ENCODE data around the gene TMEM17.

The TMEM17 gene

GRCh38 chr2:62469548-62469947, 36.4 kb downstream of the TMEM17 start:
- H3K4me1 Mint-ChIP-seq = no peaks in the 10 kb centered on the region

GRCh38 chr2:62469114-62469513, 36.9 kb downstream of the TMEM17 start:
- Mint-ChIP-seq H3K4me3 (no peak overlapping the region), H3K9me3 (no peaks in the 10 kb centered on the region), H3K4me1 (no peaks in the 10 kb centered on the region), H3K27ac (no peak overlapping the region), H3K36me3 (no peaks in the 10 kb centered on the region)
- no peak for DNase-seq (ENCODE audit: low spot score in 2 of 2)
- no peak for ATAC-seq

More at GRCh38 chr2:62469548-62469947, 36.4 kb downstream of the TMEM17 start:
- ATAC-seq (no peak), DNase-seq (ENCODE audit: low spot score in 2 of 2) (no peak)
- no peak overlapping the region for H3K4me3 Mint-ChIP-seq
- no peaks in the 10 kb centered on the region for H3K36me3 Mint-ChIP-seq
- H3K27ac Mint-ChIP-seq = no peak overlapping the region
- no peaks in the 10 kb centered on the region for H3K9me3 Mint-ChIP-seq

DNA sequence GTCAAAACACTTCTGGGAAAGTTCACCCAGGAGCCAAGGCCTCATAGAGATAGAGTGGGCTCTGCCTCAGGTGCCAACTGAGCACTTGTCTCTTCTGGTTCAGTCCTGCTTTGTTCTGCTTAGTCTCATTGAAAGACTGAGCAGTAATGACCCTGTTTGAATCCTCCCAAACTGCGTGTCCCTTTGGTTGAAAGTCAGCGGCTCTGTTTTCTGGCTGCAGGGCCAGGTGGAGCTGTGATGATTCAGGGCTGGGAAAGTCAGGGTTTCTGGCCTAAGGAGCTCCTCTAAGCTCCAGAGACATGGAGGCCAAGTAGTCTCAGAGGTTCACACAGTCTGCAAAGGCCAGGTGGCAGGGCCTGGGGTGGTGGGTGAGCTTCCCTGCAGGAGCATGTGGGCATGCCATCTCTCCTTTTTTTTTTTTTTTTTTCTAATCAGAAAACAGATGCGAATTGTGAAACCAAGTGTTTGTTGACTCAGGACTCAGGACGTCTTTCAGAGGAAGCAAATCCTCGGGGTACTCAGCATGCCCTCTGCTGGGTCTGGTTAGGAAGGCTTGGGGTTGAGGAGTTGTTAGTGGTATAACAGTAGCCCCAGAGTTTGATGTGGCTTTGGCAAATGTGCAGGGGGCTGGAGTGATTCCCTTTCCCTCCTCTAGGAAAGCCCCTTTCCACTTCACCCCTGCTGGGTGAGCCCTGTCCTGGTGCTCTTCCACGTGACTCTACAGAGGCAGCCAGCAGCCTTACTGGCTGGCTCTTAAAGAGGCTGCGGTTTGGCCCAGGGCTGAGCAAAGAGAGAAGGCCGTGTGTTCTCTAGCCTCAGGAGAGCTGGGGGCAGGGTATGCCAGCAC, 38.3 kb downstream of the TMEM17 start:
- ATAC-seq (no peak), DNase-seq (ENCODE audit: low spot score in 2 of 2) (no peak)
- Mint-ChIP-seq H3K9me3 (no peaks in the 10 kb centered on the region), H3K4me3 (no peak overlapping the region), H3K27ac (no peak overlapping the region), H3K4me1 (no peaks in the 10 kb centered on the region), H3K36me3 (no peaks in the 10 kb centered on the region)

DNA sequence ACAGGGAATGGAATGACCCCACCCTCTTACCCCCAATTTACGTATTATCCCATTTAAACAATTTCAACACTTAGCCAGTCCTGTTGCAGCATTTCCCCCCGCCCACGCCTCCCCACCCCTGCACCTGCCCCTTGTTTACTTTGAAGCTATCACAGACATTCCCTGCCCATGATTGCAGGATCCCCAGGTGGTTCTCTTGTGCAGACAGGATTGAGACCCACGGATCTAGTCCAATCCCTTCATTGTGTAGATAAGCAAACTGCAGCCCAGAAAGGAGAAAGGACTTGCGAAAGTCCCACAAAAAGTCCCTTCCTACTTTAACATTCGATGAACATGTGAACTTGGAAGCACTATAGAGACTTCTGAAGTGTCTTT, 38.9 kb downstream of the TMEM17 start:
- Mint-ChIP-seq H3K4me3 (no peak overlapping the region), H3K9me3 (no peaks in the 10 kb centered on the region), H3K36me3 (no peaks in the 10 kb centered on the region), H3K27ac (no peak overlapping the region), H3K4me1 (no peaks in the 10 kb centered on the region)
- no peak for ATAC-seq
- DNase-seq (ENCODE audit: low spot score in 2 of 2) = no peak

DNA sequence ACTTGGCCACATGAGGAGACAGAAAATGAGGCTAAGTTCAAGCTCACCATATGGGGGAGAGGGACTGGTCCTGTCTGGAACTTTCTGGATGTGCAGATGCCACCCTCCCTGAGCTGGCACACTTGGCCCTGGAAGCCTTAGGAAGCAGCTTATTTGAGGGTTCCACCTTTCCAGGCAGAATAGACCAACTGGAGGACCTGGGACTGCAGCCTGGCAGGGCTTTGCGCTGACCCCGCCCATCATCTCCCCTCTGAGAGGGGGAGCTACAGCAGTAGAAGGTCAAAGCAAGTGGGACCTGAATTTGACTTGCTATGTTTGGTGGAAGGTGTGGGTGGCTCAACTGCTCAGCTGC, 39.5 kb downstream of the TMEM17 start:
- ATAC-seq (no peak), DNase-seq (ENCODE audit: low spot score in 2 of 2) (no peak)
- Mint-ChIP-seq H3K4me1 (no peaks in the 10 kb centered on the region), H3K4me3 (no peak overlapping the region), H3K36me3 (no peaks in the 10 kb centered on the region), H3K9me3 (no peaks in the 10 kb centered on the region), H3K27ac (no peak overlapping the region)

- DNase-seq (ENCODE audit: low spot score in 2 of 2) (no peak), ATAC-seq (no peak)
- H3K27ac Mint-ChIP-seq = no peak overlapping the region
- no peaks in the 10 kb centered on the region for H3K9me3 Mint-ChIP-seq
- no peak overlapping the region for H3K4me3 Mint-ChIP-seq
- no peaks in the 10 kb centered on the region for H3K4me1 Mint-ChIP-seq
- no peaks in the 10 kb centered on the region for H3K36me3 Mint-ChIP-seq
These were observed 40.1 kb downstream of the TMEM17 start for GRCh38 chr2:62465741-62466502.

GRCh38 chr2:62465039-62465740, 40.8 kb downstream of the TMEM17 start:
- DNase-seq (ENCODE audit: low spot score in 2 of 2) (no peak), ATAC-seq (no peak)
- no peaks in the 10 kb centered on the region for H3K9me3 Mint-ChIP-seq
- no peak overlapping the region for H3K4me3 Mint-ChIP-seq
- H3K36me3 Mint-ChIP-seq = no peaks in the 10 kb centered on the region
- no peak overlapping the region for H3K27ac Mint-ChIP-seq
- H3K4me1 Mint-ChIP-seq = no peaks in the 10 kb centered on the region

DNA sequence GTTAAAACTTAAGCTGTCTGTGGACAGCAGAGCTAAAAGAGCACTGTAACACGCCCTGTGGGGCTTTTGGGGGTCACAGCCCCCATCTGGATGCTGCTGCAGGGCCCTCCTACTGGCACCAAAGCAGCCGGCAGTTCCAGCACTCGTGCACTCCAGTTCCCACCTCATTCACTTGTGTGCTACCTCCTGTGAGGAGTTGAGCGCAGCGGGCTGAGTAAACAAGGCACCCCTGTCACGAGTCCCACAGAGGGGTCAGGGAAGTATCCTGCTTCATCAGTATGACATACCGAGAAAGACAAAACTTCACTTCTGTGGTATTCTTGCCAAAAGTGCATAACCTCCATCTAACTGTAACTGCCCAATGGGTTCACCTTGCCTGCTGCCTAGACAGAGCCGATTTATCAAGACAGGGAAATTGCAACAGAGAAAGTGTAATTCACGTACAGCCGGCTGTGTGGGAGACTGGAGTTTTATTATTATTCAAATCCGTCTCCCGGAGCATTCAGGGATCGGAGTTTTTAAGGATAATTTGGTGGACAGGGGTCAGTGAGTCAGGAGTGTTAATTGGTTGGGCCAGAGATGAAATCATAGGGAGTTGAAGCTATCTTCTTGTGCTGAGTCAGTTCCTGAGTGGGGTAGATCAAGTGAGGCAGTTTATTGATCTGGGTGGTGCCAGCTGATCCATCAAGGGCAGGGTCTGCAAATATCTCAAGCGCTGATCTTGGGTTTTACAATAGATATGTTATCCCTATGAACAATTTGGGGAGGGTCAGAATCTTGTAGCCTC, 41.6 kb downstream of the TMEM17 start:
- Mint-ChIP-seq H3K4me3 (no peak overlapping the region), H3K4me1 (no peaks in the 10 kb centered on the region), H3K36me3 (no peaks in the 10 kb centered on the region), H3K27ac (no peak overlapping the region), H3K9me3 (no peaks in the 10 kb centered on the region)
- ATAC-seq (no peak), DNase-seq (ENCODE audit: low spot score in 2 of 2) (no peak)

GRCh38 chr2:62462211-62462610, 43.8 kb downstream of the TMEM17 start:
- Mint-ChIP-seq H3K9me3 (no peaks in the 10 kb centered on the region), H3K4me3 (no peak overlapping the region), H3K4me1 (no peaks in the 10 kb centered on the region), H3K36me3 (no peaks in the 10 kb centered on the region), H3K27ac (no peak overlapping the region)
- no peak for DNase-seq (ENCODE audit: low spot score in 2 of 2)
- ATAC-seq = no peak

GRCh38 chr2:62461707-62462106, 44.3 kb downstream of the TMEM17 start:
- no peak for ATAC-seq
- no peak for DNase-seq (ENCODE audit: low spot score in 2 of 2)
- H3K27ac Mint-ChIP-seq = no peak overlapping the region
- H3K4me3 Mint-ChIP-seq = no peak overlapping the region
- H3K36me3 Mint-ChIP-seq = no peaks in the 10 kb centered on the region
- H3K4me1 Mint-ChIP-seq = no peaks in the 10 kb centered on the region
- no peaks in the 10 kb centered on the region for H3K9me3 Mint-ChIP-seq

GRCh38 chr2:62461017-62461553, 44.9 kb downstream of the TMEM17 start:
- ATAC-seq = no peak
- no peak overlapping the region for H3K27ac Mint-ChIP-seq

DNA sequence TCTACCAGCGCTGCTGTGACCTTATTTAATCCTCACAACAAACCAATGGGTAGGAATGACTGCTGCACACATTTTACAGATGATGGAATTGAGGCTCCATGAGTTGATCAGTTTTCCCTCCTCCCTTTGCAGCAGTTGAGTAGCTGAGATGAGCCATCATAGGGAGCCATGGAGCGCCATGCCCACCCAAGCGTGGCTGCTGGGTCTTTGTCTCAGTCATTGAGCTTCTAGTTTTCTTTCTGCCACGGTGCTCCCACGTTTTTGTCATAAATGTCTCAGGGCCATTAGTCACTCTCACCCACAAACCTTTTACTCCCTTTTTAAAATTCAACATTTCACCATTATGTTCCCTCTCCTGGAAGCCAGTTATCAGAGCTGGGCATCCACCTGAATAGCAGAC, 45.8 kb downstream of the TMEM17 start:
- H3K9me3 Mint-ChIP-seq = no peaks in the 10 kb centered on the region
- H3K4me1 Mint-ChIP-seq = no peaks in the 10 kb centered on the region
- DNase-seq (ENCODE audit: low spot score in 2 of 2) (no peak), ATAC-seq (no peak)
- H3K27ac Mint-ChIP-seq = no peak overlapping the region
- H3K4me3 Mint-ChIP-seq = no peak overlapping the region
- no peaks in the 10 kb centered on the region for H3K36me3 Mint-ChIP-seq

More at GRCh38 chr2:62461017-62461553, 44.9 kb downstream of the TMEM17 start:
- Mint-ChIP-seq H3K36me3 (no peaks in the 10 kb centered on the region), H3K4me1 (no peaks in the 10 kb centered on the region), H3K9me3 (no peaks in the 10 kb centered on the region), H3K4me3 (no peak overlapping the region)
- DNase-seq (ENCODE audit: low spot score in 2 of 2) = no peak

DNA sequence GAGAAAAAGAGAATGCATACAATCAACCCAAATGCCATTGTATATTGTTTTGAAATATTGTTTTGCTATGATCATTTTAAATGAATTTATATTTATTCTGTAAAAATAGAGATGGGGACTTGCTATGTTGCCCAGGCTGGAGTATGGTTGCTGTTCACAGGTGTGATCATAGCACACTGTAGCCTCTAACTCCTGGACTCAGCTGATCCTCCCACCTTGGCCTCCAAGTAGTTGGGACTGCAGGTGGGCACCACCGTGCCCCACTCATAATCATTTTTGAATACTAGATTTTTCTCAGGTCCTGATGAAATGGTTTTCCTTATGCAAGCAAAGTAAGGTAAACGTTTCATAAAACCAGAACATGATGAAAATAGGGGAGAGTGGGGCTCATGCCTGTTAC, 46.3 kb downstream of the TMEM17 start:
- no peaks in the 10 kb centered on the region for H3K9me3 Mint-ChIP-seq
- DNase-seq (ENCODE audit: low spot score in 2 of 2) (no peak), ATAC-seq (no peak)
- no peaks in the 10 kb centered on the region for H3K36me3 Mint-ChIP-seq
- no peaks in the 10 kb centered on the region for H3K4me1 Mint-ChIP-seq
- no peak overlapping the region for H3K27ac Mint-ChIP-seq
- H3K4me3 Mint-ChIP-seq = no peak overlapping the region

- Mint-ChIP-seq H3K36me3 (no peaks in the 10 kb centered on the region), H3K27ac (no peak overlapping the region), H3K9me3 (no peaks in the 10 kb centered on the region), H3K4me1 (no peaks in the 10 kb centered on the region), H3K4me3 (no peak overlapping the region)
- ATAC-seq (no peak), DNase-seq (ENCODE audit: low spot score in 2 of 2) (no peak)
These were observed 46.9 kb downstream of the TMEM17 start for GRCh38 chr2:62459106-62459505.

GRCh38 chr2:62458671-62459081, 47.3 kb downstream of the TMEM17 start:
- no peak for DNase-seq (ENCODE audit: low spot score in 2 of 2)
- no peaks in the 10 kb centered on the region for H3K4me1 Mint-ChIP-seq
- ATAC-seq = no peak
- no peak overlapping the region for H3K4me3 Mint-ChIP-seq
- H3K27ac Mint-ChIP-seq = no peak overlapping the region
- H3K9me3 Mint-ChIP-seq = no peaks in the 10 kb centered on the region
- H3K36me3 Mint-ChIP-seq = no peaks in the 10 kb centered on the region
